Activated naive CD4-positive, alpha-beta T cell treated with anti-CD3 and anti-CD28 coated beads, Interleukin-2, amount 10 ng/mL, durations not matched to agents 5 hours and 36 hours (primary cell): ENCODE results near the gene RPL35A. TPM values are rescaled to one million over a fixed set of nuclear protein-coding genes. Genes with fewer than 3 reads are reported as not detected.

Source experiments
- total RNA-seq, 2 experiments: library from RNA; stranded (reverse); gene quantifications; one replicate each; pipeline ENCODE4 v1.2.3, GENCODE V29; 2021

RPL35A gene
- total RNA-seq: 1,000 to 10,000 TPM; 1,394 to 1,419 TPM

GRCh38 chr3:197949778-197950676, at the start of gene RPL35A:
Gene RPL35A (plus strand): TSS chr3:197950190. CDS start chr3:197950968, 778 bp downstream.

GRCh38 chr3:197959891-197960693, 10.1 kb downstream of the RPL35A start, which contains the start of gene LMLN:
Gene LMLN (plus strand): TSS chr3:197960217. CDS start chr3:197960246, 29 bp downstream.

Other genes starting within 250 kb of the RPL35A start
- 10 to 100 TPM; 36.0 to 36.3 TPM for gene RUBCN, start 213.3 kb upstream of the RPL35A start, total RNA-seq
- gene FYTTD1, start 200.3 kb upstream of the RPL35A start, total RNA-seq: 10 to 100 TPM; 43.3 to 52.0 TPM
- 10 to 100 TPM; 46.0 to 57.6 TPM for gene LRCH3, start 158.9 kb upstream of the RPL35A start, total RNA-seq
- 1 to 10 TPM; 3.7 to 4.4 TPM for gene LMLN, start 10.0 kb downstream of the RPL35A start, total RNA-seq